GM18498 (cell line): ENCODE measurements around the gene CUL7.
"Not testable (repeated sequence)": the region's sequence is repeated elsewhere in the genome, so short reads cannot be mapped to it uniquely, and the experiment has no call there.

Experiments
- ATAC-seq: cut with Tn5 transposase; IDR thresholded peaks from one replicate; pipeline ENCODE4 v1.9.1; 2021; ENCODE audit warnings: mild to moderate bottlenecking, moderate library complexity; ENCODE audit not compliant: unreplicated experiment

The CUL7 gene

GRCh38 chr6:43050981-43051380, 2.7 kb downstream of the CUL7 start:
- ATAC-seq, result no peak

GRCh38 chr6:43047998-43048397, 5.7 kb downstream of the CUL7 start:
- no peak for ATAC-seq

- no peak for ATAC-seq
Observed at GRCh38 chr6:43045371-43045930, 8.2 kb downstream of the CUL7 start.

GRCh38 chr6:43043310-43043709, 10.3 kb downstream of the CUL7 start:
- no peak for ATAC-seq

GRCh38 chr6:43041475-43041874, 12.2 kb downstream of the CUL7 start:
- ATAC-seq, result not testable (repeated sequence)

GRCh38 chr6:43040542-43041257, 13.0 kb downstream of the CUL7 start:
- no peak for ATAC-seq

- ATAC-seq, result no peak
Observed at GRCh38 chr6:43038727-43039126, 14.9 kb downstream of the CUL7 start.

GRCh38 chr6:43037706-43038105, 15.9 kb downstream of the CUL7 start:
- ATAC-seq, result no peak

GRCh38 chr6:43037197-43037596, 16.5 kb downstream of the CUL7 start:
- no peak for ATAC-seq

- ATAC-seq, result no peak
Observed at GRCh38 chr6:43036712-43037111, 16.9 kb downstream of the CUL7 start.

GRCh38 chr6:43035495-43036194, 18.0 kb downstream of the CUL7 start:
- ATAC-seq, result no peak

GRCh38 chr6:43034190-43034525, 19.5 kb downstream of the CUL7 start:
- ATAC-seq, result no peak

GRCh38 chr6:43033496-43034189, 20.0 kb downstream of the CUL7 start:
- ATAC-seq, result no peak

- ATAC-seq, result no peak
Observed at GRCh38 chr6:43032326-43032725, 21.3 kb downstream of the CUL7 start.

GRCh38 chr6:43029120-43029519, 24.5 kb downstream of the CUL7 start:
- ATAC-seq, result no peak

GRCh38 chr6:43026365-43026764, 27.3 kb downstream of the CUL7 start:
- no peak for ATAC-seq

- no peak for ATAC-seq
Observed at GRCh38 chr6:43024436-43024835, 29.2 kb downstream of the CUL7 start.

- peak; percentile 89 for ATAC-seq
Observed at GRCh38 chr6:43021270-43022047, 32.2 kb downstream of the CUL7 start, which contains the start of gene RRP36. RRP36 (plus strand) TSS chr6:43021623; CDS start chr6:43021655, 32 bp downstream.

GRCh38 chr6:43020847-43021246, 32.8 kb downstream of the CUL7 start:
- ATAC-seq, result no peak

GRCh38 chr6:43020052-43020705, 33.5 kb downstream of the CUL7 start:
- no peak for ATAC-seq
